ENCODE measurements around the gene THEMIS. TPM values are rescaled to one million over a fixed set of nuclear protein-coding genes. Genes with fewer than 3 reads are reported as not detected.
A peak's percentile ranks its signal among the peaks of the same experiment; 100 is the strongest.

Gene THEMIS
- total and polyA plus RNA-seq, 2 donors (not counting 1 experiment from before 2014, with no cell fraction given) = not detected

- no peaks in the 10 kb centered on the region for H3K27me3 ChIP-seq (ENCODE audit: control insufficient read depth, insufficient read depth, low read length)
- H3K4me2 ChIP-seq (ENCODE audit: extremely low read depth, insufficient read depth, low read length) = no peak overlapping the region
- no peaks in the 10 kb centered on the region for H3K36me3 ChIP-seq (ENCODE audit: control insufficient read depth, insufficient read depth, low read length)
- no peaks in the 10 kb centered on the region for H4K20me1 ChIP-seq (ENCODE audit: control insufficient read depth, extremely low read depth, insufficient read depth, low read length)
- H2AFZ ChIP-seq (ENCODE audit: low read length) = no peak overlapping the region
- H3K27ac ChIP-seq (ENCODE audit: insufficient read depth, low read length) = no peak overlapping the region
- H3K79me2 ChIP-seq (ENCODE audit: control insufficient read depth, insufficient read depth, low read length) = no peaks in the 10 kb centered on the region
- H3K4me1 ChIP-seq (ENCODE audit: control insufficient read depth, extremely low read depth, insufficient read depth, low read length) = no peaks in the 10 kb centered on the region
- H3K9me3 ChIP-seq (ENCODE audit: control insufficient read depth, insufficient read depth, low read depth, low read length) = no peaks in the 10 kb centered on the region
- TF ChIP-seq EZH2 (IDR thresholded peaks at IDR 0.05; ENCODE audit: low read length, missing control alignments) = no peak
- TF ChIP-seq CTCF (conservative IDR thresholded peaks at IDR 0.05 in 1 of 2, IDR thresholded peaks at IDR 0.05 in 1 of 2; ENCODE audit: low read depth in 1 of 2, low read length in 2 of 2) = no peak
- no peak overlapping the region for H3K9ac ChIP-seq (ENCODE audit: insufficient read depth, low read length)
- DNase-seq (ENCODE audit: low read depth in 2 of 2) = no peak
- H3K4me3 ChIP-seq (replicated peaks in 1 of 4; ENCODE audit: control extremely low read depth in 1 of 4, insufficient read depth in 1 of 4, low read depth in 3 of 4, low read length in 4 of 4) = no peak overlapping the region
Measured at GRCh38 chr6:127864701-127865100, 36.2 kb downstream of the THEMIS start.

- Histone ChIP-seq H3K4me2 (ENCODE audit: extremely low read depth, insufficient read depth, low read length) (no peak overlapping the region), H3K4me3 (replicated peaks in 1 of 4; ENCODE audit: control extremely low read depth in 1 of 4, insufficient read depth in 1 of 4, low read depth in 3 of 4, low read length in 4 of 4) (no peak overlapping the region), H3K4me1 (ENCODE audit: control insufficient read depth, extremely low read depth, insufficient read depth, low read length) (no peaks in the 10 kb centered on the region), H3K36me3 (ENCODE audit: control insufficient read depth, insufficient read depth, low read length) (no peaks in the 10 kb centered on the region), H2AFZ (ENCODE audit: low read length) (no peak overlapping the region), H3K79me2 (ENCODE audit: control insufficient read depth, insufficient read depth, low read length) (no peaks in the 10 kb centered on the region), H4K20me1 (ENCODE audit: control insufficient read depth, extremely low read depth, insufficient read depth, low read length) (no peaks in the 10 kb centered on the region), H3K9me3 (ENCODE audit: control insufficient read depth, insufficient read depth, low read depth, low read length) (no peaks in the 10 kb centered on the region), H3K27ac (ENCODE audit: insufficient read depth, low read length) (no peak overlapping the region), H3K9ac (ENCODE audit: insufficient read depth, low read length) (no peak overlapping the region), H3K27me3 (ENCODE audit: control insufficient read depth, insufficient read depth, low read length) (no peaks in the 10 kb centered on the region)
- no peak for TF ChIP-seq CTCF (conservative IDR thresholded peaks at IDR 0.05 in 1 of 2, IDR thresholded peaks at IDR 0.05 in 1 of 2; ENCODE audit: low read depth in 1 of 2, low read length in 2 of 2)
- no peak for TF ChIP-seq EZH2 (IDR thresholded peaks at IDR 0.05; ENCODE audit: low read length, missing control alignments)
- DNase-seq (ENCODE audit: low read depth in 2 of 2) = no peak
Measured at GRCh38 chr6:127860723-127861122, 40.1 kb downstream of the THEMIS start.

DNA sequence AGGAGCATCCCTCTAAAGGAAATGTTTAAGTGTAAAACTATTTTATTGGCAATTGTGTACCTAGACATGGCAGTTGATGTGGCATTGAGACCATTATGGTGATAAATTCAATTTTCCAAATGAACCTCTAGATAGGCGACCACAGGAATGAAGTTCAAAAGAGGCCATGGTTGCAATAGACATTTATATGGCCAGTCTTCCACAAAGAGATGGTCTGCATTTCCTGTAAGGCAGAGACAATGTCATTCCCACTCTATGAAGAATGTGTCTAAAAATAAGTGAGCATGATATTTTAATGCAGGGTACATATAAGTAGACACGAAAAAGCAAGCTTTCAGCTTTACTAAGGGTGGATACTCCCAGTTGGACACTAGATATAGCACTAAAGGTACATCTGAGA lies 40.9 kb downstream of the THEMIS start:
- Histone ChIP-seq H3K4me3 (replicated peaks in 1 of 4; ENCODE audit: control extremely low read depth in 1 of 4, insufficient read depth in 1 of 4, low read depth in 3 of 4, low read length in 4 of 4) (no peak overlapping the region), H3K27ac (ENCODE audit: insufficient read depth, low read length) (no peak overlapping the region), H3K4me2 (ENCODE audit: extremely low read depth, insufficient read depth, low read length) (no peak overlapping the region), H3K27me3 (ENCODE audit: control insufficient read depth, insufficient read depth, low read length) (no peaks in the 10 kb centered on the region), H4K20me1 (ENCODE audit: control insufficient read depth, extremely low read depth, insufficient read depth, low read length) (no peaks in the 10 kb centered on the region), H3K9ac (ENCODE audit: insufficient read depth, low read length) (no peak overlapping the region), H3K36me3 (ENCODE audit: control insufficient read depth, insufficient read depth, low read length) (no peaks in the 10 kb centered on the region), H3K4me1 (ENCODE audit: control insufficient read depth, extremely low read depth, insufficient read depth, low read length) (no peaks in the 10 kb centered on the region), H3K9me3 (ENCODE audit: control insufficient read depth, insufficient read depth, low read depth, low read length) (no peaks in the 10 kb centered on the region), H2AFZ (ENCODE audit: low read length) (no peak overlapping the region), H3K79me2 (ENCODE audit: control insufficient read depth, insufficient read depth, low read length) (no peaks in the 10 kb centered on the region)
- TF ChIP-seq CTCF (conservative IDR thresholded peaks at IDR 0.05 in 1 of 2, IDR thresholded peaks at IDR 0.05 in 1 of 2; ENCODE audit: low read depth in 1 of 2, low read length in 2 of 2) = no peak
- TF ChIP-seq EZH2 (IDR thresholded peaks at IDR 0.05; ENCODE audit: low read length, missing control alignments) = no peak
- DNase-seq (ENCODE audit: low read depth in 2 of 2) = peak in 1 of 2 donors; percentile 12

Data from fibroblast of lung (primary cell).